Measurements from ENCODE around the gene NECTIN3. TPM values are rescaled to one million over a fixed set of nuclear protein-coding genes. Genes with fewer than 3 reads are reported as not detected.

The NECTIN3 gene
- total RNA-seq, 1 donor from 2014 or later, result 9.5 TPM

GRCh38 chr3:111076732-111077131 is 5.1 kb downstream of the NECTIN3 start:
- intact Hi-C loops (cut with DNase I), result no loop called here
- DNase-seq (no peak), ATAC-seq (ENCODE audit: poor library complexity) (no peak)

GRCh38 chr3:111077369-111077768 is 5.8 kb downstream of the NECTIN3 start:
- ATAC-seq (ENCODE audit: poor library complexity) (no peak), DNase-seq (no peak)

DNA sequence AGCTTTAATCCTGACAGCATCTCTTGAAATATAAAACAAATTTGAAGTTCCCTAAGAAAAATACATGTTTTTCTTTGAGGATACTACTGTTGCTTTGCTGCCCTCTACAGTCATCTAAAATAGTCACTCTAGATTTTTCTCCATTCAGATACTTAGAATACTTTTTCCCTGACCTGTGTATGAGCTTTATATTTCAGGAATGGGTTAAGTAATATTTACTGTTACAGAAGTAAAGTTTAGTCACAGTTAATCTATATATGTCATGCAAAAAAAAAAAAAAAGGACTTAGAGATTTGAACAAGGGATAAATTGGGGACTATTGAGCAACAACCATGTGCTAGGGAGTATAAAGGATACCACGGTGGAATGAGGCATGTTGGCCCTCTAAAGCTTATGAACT is 8.8 kb downstream of the NECTIN3 start:
- DNase-seq (no peak), ATAC-seq (ENCODE audit: poor library complexity) (peak; percentile 49)
- intact Hi-C loops (cut with DNase I), result no loop called here

More at GRCh38 chr3:111077369-111077768, 5.8 kb downstream of the NECTIN3 start:
- intact Hi-C loops (cut with DNase I), result no loop called here

DNA sequence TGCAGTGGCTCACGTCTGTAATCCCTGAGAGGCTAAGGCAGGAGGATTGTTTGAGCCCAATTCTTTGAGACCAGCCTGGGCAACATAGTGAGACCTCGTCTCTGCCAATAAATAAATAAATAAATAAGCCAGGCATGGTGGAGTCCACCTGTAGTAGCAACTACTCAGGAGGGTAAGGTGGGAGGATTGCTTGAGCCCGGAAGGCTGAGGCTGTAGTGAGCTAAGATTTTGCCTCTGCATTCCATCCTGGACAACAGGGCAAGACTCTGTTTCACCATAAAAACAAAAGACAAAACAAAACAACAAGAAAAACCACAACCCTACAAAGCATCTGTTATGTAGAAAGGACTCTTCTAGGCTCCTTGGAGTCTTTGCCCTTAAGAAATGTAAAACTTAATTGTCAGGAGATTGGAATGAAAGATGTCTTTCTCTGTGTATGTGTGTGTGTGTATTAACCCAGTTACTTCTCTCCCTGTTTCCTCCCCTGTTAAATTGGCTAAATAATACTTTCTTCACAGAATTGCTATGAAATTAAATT is 9.5 kb downstream of the NECTIN3 start:
- no peak for DNase-seq
- no peak for ATAC-seq (ENCODE audit: poor library complexity)
- intact Hi-C loops (cut with DNase I), result no loop called here

DNA sequence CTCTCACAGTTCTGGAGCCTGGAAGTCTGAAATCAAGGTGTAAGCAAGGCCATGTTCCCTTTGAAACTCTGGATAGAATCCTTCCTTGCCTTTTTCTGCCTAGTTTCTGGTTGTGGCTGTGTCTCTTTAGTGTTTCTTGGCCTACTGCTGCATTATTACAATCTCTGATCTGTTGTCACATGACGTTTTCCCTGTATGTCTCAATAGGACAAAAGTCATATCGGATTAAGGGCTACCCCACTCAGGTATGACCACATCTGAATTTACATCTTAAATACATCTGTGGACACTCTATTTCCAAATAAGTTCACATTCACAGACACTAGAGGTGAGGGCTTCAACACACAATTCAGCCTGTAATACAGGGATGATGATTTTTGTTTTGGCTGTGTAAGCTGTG is 13.3 kb downstream of the NECTIN3 start:
- intact Hi-C loops (cut with DNase I), result no loop called here
- no peak for ATAC-seq (ENCODE audit: poor library complexity)
- DNase-seq, result no peak

GRCh38 chr3:111087924-111088469 is 16.4 kb downstream of the NECTIN3 start:
- peak; percentile 22 for ATAC-seq (ENCODE audit: poor library complexity)
- intact Hi-C loops (cut with DNase I), result no loop called here
- DNase-seq, result no peak

- ATAC-seq (ENCODE audit: poor library complexity) (no peak), DNase-seq (no peak)
- intact Hi-C loops (cut with DNase I), result no loop called here
These were observed 25.0 kb downstream of the NECTIN3 start for GRCh38 chr3:111096487-111097209.

DNA sequence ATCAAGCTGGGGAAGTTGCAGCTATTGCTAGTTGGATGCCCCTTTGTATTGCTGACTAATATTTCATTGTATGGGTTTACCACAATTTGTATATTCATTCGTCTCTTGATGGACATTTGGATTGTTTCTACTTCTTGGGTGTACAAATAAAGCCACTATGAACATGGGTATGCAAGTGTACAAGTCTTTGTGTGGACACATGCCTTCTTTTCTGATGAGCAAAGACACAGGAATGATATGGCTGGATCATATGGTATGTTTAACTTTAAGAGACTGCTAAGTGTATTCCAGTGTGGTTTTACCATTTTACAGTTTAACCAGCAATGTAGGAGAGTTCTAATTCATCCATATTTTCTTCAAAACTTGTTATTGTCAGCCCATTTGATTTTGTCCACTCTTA is 32.2 kb downstream of the NECTIN3 start:
- ATAC-seq (ENCODE audit: poor library complexity), result no peak

GRCh38 chr3:111106993-111107661 is 35.5 kb downstream of the NECTIN3 start:
- ATAC-seq (ENCODE audit: poor library complexity) (no peak), DNase-seq (no peak)
- intact Hi-C loops (cut with DNase I), result no loop called here

More for the DNA sequence above, 32.2 kb downstream of the NECTIN3 start:
- DNase-seq, result no peak
- intact Hi-C loops (cut with DNase I), result no loop called here

DNA sequence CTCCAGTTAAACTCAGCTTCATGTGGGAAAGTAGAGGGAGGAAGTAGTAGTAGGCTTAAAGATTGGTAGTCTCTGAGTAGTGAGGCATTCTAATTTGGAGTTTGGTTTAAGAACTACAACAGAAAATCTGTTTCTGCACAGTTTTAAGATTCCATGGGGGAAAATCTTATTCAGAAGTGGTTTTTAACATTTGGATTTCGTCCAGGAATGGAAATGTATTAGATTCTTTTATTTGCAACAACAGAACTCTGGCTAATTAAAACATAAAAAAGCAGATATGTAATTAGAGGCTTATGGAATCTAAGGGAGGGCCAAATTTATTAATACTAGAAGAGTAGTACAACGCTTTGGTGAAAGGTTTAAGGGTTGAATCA is 36.0 kb downstream of the NECTIN3 start:
- no peak for ATAC-seq (ENCODE audit: poor library complexity)
- DNase-seq, result no peak
- intact Hi-C loops (cut with DNase I), result no loop called here

GRCh38 chr3:111112913-111113312 is 41.3 kb downstream of the NECTIN3 start:
- intact Hi-C loops (cut with DNase I), result no loop called here
- DNase-seq, result no peak
- ATAC-seq (ENCODE audit: poor library complexity), result no peak

GRCh38 chr3:111128884-111129283 is 57.3 kb downstream of the NECTIN3 start:
- ATAC-seq (ENCODE audit: poor library complexity), result no peak
- intact Hi-C loops (cut with DNase I), result no loop called here
- DNase-seq, result no peak

DNA sequence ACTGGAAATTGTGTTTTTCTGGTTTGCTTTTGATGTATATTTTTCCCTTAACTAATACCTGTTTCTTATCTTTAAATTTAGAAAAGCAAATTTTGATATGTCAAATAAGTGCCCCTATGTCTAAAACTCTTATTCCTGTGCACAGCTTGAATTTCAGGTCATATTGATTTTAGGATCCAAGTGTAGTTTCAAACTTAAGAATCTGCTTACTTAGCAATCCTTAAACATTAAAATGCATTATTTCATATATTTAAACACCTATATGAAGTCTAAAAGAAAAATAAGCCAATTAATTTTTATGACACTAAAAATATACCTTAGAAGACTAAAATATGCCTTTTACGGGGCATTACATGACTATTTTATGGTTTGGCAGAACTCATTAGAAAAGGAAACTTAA is 59.2 kb downstream of the NECTIN3 start:
- ATAC-seq (ENCODE audit: poor library complexity) (no peak), DNase-seq (no peak)
- intact Hi-C loops (cut with DNase I), result no loop called here

DNA sequence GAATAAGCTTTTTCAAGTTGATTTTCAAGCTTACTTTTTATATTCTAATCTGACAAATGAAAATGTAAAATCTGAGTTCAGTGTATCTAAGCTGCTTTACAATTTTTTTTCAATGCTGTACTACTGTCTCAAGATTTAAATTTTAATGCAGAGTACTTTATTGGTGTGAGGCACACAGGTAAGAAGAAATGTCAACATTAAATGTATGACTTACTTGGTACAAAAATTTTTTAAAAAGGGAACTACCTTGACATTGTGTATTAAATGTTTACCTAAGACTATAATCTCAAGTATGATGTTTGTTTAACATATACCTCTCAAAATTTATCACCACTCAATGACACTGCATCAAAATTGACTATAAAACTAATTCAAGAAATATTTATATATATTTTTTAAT is 62.7 kb downstream of the NECTIN3 start:
- ATAC-seq (ENCODE audit: poor library complexity) (no peak), DNase-seq (no peak)
- intact Hi-C loops (cut with DNase I), result no loop called here

DNA sequence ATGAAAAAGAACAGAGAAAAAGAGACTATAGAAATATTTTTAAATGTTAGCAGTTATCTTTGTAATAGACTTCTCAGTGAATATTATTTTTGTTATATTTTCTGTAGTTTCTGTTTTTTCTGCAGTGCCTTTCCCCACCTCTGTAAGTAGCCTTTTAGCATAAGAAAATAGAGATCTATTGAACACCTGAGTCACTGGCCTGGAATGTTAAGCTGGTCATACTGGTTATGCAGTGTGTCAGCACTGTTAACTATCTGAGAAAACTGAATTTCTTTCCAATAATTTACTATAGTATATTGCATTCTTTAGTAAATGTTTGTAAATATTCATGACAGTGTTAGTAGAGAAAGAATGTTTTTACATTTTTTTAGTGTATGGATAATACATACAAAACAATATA is 79.8 kb downstream of the NECTIN3 start:
- DNase-seq (no peak), ATAC-seq (ENCODE audit: poor library complexity) (no peak)
- intact Hi-C loops (cut with DNase I), result no loop called here

DNA sequence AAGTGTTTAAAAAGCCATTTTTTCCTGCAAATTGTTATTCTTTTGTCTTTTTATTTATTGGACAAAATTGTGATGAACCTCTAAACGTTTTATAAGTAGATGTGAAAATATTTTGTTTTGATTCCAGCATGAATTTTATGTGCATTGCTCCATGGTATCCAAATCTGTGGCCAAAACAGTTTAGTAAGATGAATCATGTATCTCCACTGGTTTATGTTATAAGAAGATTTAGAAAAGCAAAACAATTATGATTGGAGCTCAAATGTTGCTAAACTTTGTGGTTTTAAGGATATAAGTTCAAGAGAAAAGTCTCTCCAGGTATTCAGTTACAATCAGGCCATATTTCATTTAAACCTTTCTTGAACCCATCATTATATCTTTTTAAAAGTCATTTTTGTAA is 80.9 kb downstream of the NECTIN3 start:
- intact Hi-C loops (cut with DNase I), result no loop called here
- ATAC-seq (ENCODE audit: poor library complexity), result no peak
- DNase-seq, result no peak

- ATAC-seq (ENCODE audit: poor library complexity) (no peak), DNase-seq (no peak)
- intact Hi-C loops (cut with DNase I), result no loop called here
These were observed 84.9 kb downstream of the NECTIN3 start for GRCh38 chr3:111156517-111156916.

DNA sequence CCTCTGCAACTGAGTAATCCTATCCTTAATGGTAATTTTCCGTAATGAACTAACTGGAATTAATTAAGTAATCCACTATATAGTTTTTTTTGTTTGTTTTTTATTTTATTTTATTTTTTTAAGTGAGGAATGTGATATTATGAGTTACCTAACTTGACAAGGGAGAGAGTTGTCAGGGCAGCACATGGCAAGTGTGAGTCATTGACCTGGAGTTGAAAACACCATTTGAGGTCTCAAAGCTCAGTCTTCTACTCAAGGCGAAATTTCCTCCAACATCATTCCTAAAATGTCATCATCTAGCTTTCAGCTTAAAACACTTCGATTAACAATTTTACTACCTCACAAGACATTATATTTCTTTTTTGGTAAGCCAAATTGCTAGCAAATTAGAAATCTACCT is 87.8 kb downstream of the NECTIN3 start:
- DNase-seq (no peak), ATAC-seq (ENCODE audit: poor library complexity) (no peak)
- intact Hi-C loops (cut with DNase I), result no loop called here

DNA sequence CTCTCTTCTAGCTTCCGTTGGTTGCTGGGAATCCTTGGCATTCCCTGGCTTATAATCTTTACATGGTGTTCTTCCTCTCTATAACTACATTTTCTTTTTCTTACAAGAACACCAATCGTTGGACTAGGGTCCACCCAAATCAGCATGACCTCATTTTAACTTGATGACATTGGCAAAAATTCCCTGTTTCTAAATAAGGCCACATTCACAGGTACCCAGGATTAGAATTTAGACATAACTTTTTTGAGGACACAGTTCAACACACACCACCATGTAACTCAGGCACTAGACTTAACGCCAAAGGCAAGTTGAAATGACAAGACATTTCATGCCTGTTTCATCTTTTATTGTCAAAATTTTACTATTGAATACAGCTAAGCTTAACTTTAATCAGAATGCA is 93.0 kb downstream of the NECTIN3 start:
- DNase-seq (no peak), ATAC-seq (ENCODE audit: poor library complexity) (no peak)
- intact Hi-C loops (cut with DNase I), result no loop called here

- ATAC-seq (ENCODE audit: poor library complexity), result no peak
- intact Hi-C loops (cut with DNase I), result no loop called here
These were observed 93.8 kb downstream of the NECTIN3 start for GRCh38 chr3:111165411-111165810.

More at GRCh38 chr3:111165411-111165810, 93.8 kb downstream of the NECTIN3 start:
- no peak for DNase-seq
